Left cardiac atrium (tissue), 4 donors: ENCODE data around the gene NDUFS5. TPM values are rescaled to one million over a fixed set of nuclear protein-coding genes. Genes with fewer than 3 reads are reported as not detected.
"Not testable (repeated sequence)": the region's sequence is repeated elsewhere in the genome, so short reads cannot be mapped to it uniquely, and the experiment has no call there.

ENCODE experiments used
- ATAC-seq, 2 donors: fragments of 200-7000 bp; cut with Tn5 transposase; one replicate each; pipeline ENCODE4 v1.9.1; 2020; ENCODE audit warnings: mild to moderate bottlenecking in 2 of 2, moderate library complexity in 2 of 2
- DNase-seq: peaks from one replicate; pipeline ENCODE4 v3.0.0-alpha.2; 2020
- intact Hi-C, 2 donors: fragments of 100-400 bp; cut with DNase I; formaldehyde crosslinking; loops; one replicate each; pipeline versions ENCODE4 v1.14.1 to v1.15.1; 2022 to 2023
- total RNA-seq, 2 donors: library from RNA; stranded (reverse); fragmentation: NEBNext Ultra II Directional; extraction: Animal tissue kit (Norgen Biotek cat#: 25700); gene quantifications; one replicate each; pipeline ENCODE4 v1.2.1, GENCODE V29; 2021
- donor health status: DM: no; HTN: yes; CAD: no.
- donor health status: DM: no; HTN: yes; CAD: no; lungs with severe emphysema.
- donor health status: DM: yes; HTN: yes; CAD: no.
- donor health status: Dilated cardiomyopathy.

Gene NDUFS5
- total RNA-seq, 2 donors from 2014 or later = 572 to 591 TPM

DNA sequence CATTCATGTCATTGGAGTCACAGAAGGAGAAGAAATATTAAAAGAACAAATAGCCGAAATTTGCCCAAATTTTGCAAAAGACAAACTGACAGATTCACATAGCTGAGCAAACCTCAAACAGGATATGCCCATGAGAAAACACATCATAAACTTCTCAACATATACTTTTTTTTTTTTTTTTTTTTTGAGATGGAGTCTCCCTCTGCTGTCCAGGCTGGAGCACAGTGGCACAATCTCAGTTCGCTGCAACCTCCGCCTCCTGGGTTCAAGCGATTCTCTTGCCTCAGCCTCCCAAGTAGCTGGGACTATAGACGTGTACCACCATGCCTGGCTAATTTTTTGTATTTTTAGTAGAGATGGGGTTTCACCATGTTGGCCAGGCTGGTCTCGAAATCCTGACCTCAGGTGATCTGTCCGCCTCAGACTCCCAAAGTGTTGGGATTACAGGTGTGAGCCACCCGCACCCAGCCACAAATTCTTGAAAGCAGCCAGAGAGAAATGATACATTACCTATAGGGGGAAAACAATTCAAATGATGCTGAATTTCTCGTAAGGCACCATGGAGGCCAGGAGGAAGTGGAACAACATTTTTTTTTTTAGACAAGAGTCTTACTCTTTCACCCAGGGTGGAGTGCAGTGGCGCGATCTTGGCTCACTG, 25.2 kb downstream of the NDUFS5 start:
- intact Hi-C loops, DNase-seq, ATAC-seq: not testable (repeated sequence)

DNA sequence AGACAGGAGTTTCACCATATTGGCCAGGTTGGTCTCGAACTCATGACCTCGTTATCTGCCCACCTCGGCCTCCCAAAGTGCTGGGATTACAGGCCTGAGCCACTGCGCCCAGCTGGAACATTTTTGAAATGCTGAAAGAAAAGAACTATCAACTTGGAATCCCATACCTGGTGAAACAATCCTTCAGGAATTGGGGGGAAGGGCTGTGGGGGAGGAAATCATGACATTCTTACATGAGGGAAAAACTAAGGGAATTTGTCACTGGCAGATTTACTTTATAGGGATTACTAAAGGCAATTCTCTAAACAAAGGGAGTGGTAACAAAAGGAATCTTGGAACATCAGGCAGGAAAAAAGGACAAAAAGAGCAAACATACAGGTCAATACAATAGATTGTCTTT, 25.8 kb downstream of the NDUFS5 start:
- ATAC-seq = no peak
- DNase-seq = no peak
- intact Hi-C loops = no loop called here

DNA sequence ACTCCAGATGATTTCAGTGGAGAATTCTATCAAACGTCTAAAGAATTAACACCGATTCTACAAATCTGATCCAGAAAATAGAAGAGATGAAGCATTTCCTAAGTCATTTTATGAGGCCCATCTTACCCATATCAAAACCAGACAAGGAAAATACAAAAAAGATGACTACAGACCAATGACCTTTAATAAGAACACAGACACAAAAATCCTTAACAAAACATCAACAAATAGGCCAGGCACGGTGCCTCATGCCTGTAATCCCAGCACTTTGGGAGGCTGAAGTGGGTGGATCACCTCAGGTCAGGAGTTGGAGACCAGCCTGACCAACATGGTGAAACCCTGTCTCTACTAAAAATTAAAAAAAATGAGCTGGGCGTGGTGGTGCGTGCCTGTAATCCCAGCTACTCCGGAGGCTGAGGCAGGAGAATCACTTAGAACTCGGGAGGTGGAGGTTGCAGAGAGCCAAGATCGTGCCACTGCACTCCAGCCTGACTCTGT, 29.1 kb downstream of the NDUFS5 start:
- ATAC-seq, intact Hi-C loops: not testable (repeated sequence)

DNA sequence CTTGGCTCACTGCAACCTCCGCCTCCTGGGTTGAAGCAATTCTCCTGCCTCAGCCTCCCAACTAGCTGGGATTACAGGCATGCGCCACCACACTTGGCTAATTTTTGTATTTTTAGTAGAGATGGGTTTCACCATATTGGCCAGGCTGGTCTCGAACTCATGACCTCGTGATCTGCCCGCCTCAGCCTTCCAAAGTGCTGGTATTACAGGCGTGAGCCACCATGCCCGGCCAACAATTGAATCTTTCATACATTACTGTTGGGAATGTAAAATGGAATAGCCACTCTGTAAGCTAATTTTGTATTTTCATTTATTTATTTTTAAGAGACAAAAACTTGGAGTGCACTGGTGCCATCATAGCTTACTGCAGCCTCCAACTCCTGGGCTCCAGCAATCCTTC, 35.4 kb downstream of the NDUFS5 start:
- ATAC-seq, DNase-seq, intact Hi-C loops: not testable (repeated sequence)

More for the DNA sequence above, 29.1 kb downstream of the NDUFS5 start:
- not testable (repeated sequence) for DNase-seq

DNA sequence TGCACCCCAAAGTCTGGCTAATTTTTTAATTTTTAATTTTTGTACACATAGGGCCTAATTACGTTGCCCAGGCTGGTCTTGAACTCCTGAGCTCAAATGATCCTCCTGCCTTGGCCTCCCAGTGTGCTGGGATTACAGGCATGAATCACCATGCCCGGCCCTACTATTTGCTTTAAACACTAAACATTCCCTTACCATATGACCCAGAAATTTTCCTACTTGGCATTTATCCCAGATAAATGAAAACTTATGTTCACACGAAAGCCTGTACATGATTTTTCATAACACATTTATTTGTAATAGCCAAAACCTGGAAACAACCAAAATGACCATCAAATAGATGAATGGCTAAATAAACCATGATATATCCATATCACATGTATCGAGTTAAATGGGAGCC, 35.8 kb downstream of the NDUFS5 start:
- no peak for ATAC-seq
- intact Hi-C loops = no loop called here
- DNase-seq = no peak

DNA sequence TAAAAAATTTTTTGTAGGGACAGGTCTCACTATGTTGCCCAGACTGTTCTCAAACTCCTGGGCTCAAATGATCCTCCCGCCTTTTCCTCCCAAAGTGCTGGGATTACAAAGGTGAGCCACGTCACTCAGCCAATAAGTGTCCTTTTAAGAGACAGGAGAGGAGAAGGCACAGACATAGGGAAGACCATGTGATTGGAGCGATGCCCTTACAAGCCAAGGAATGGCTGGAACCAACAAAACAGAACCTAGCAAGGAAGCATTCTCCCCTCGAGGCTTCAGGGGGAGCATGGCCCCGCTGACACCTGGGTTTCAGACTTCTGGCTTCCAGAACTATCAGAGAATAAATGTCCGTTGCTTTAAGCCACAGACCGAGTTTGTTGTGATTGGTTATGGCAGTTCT, 37.0 kb downstream of the NDUFS5 start:
- DNase-seq (no peak), ATAC-seq (no peak)
- intact Hi-C loops = no loop called here

DNA sequence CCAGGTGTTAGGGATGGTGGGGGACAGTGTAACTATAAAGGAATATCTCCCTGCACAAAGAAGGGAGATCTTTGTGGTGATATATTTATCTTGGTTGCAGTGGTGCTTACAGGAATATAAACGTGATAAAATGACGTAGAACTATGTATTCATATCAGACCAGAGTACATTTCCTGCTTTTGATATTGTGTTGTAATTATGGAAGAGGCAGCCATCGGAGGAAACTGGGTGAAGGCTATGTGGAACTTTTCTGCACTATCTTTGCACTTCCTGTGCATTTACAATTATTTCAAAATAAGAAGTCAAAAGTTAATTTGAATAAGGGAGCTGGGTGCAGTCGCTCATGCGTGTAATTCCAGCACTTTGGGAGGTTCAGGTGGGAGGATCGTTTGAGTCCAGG, 37.6 kb downstream of the NDUFS5 start:
- ATAC-seq = no peak
- intact Hi-C loops = no loop called here
- no peak for DNase-seq

DNA sequence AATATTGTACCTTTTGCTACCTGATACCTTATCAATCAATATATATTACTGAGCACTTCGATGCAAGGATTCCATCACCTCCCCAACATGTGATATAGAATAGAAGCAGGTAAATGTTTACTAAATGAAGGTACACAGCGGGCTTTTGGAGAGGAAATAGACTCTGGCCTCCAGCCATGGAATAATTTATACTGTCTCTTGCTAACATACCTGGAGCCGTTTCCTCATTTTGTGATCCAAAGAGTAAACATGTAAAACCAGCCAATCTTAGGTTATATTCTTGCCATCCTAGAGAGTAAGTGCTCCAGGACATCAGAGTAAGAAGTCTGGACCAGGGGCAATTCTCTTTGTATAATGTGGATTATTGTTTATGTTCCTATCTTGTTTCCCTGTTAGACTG, 39.4 kb downstream of the NDUFS5 start:
- ATAC-seq = no peak
- intact Hi-C loops = no loop called here

DNA sequence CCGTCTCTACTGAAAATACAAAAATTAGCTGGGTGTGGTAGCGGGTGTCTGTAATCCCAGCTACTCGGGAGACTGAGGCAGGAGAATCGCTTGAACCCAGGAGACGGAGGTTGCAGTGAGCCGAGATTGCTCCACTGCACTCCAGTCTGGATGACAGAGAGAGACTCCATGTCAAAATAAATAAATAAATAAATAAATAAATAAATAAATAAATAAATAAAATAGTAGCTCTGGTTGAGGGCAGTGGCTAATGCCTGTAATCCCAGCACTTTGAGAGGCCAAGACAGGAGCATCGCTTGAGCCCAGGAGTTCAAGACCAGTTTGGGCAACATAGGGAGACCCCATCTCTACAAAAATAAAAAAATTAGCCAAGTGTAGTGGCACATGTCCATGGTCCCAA, 42.1 kb downstream of the NDUFS5 start:
- DNase-seq, intact Hi-C loops, ATAC-seq: not testable (repeated sequence)

More for the DNA sequence above, 39.4 kb downstream of the NDUFS5 start:
- DNase-seq = no peak

DNA sequence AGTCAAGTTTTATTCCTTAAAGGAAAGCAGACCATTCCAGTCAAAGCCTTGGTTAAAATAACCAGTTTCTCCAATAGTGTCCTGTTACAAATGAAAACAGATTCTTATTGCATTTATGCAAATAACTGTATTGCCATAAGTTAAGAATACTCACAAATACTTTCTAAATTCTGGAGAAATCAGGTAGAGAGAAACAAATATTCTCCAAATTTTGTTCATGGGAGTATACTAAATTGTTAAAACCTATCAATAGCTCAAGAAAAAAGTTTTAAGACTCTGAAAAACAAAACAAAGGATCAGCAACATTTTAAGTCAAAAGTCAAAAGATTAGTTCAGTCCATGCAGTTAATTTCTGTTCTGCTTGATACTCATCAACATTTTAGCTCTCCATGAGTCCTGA, 45.4 kb downstream of the NDUFS5 start:
- ATAC-seq, DNase-seq, intact Hi-C loops: not testable (repeated sequence)

DNA sequence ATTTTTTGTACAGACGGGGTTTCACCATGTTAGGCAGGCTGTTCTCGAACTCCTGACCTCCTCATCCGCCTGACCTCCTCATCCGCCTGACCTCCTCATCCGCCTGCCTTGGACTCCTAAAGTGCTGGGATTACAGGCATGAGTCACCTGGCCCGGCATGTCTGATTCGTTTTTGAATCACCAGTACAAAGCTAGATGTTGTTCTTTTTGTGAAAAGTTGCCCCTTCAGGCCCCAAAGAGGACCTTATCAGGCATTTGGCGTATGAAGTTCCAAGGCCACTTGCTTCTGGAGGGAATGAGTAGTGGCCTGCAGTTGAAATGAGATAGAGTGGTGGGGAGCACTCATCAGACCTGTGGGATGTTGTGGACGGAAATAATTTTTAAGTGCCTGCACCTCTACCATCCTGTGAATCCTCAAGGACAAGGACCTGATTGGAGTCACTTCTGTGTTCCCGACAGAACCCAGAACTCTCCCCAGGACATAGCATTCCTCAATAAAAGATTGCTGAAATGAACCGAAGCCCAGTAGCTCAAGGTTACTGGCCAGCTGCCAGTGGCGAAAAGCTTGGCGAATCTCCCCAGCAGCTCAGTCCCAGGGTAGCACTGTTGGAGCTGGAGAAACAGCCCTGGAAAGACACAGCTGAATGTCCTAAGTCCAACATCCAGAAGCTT, 50.1 kb downstream of the NDUFS5 start:
- intact Hi-C loops = no loop called here
- DNase-seq (peak; percentile 74), ATAC-seq (peak; percentile 75 to 87)

DNA sequence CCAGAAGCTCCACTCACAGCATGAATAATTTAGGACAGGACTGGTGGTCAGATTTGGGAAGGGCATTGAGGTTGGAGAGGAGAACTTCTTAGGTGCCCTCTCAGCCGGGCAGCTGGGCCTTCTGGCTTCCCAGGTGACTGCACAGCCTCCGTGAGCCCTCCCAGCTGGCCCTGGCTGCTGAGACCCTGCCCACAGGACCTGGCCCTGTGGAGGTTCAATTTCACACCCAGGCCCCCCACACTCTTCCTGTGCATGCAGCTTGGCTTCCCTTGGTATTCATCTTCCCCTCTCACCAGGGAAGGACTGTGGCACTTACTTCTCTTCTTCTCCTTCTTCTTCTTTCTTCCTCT, 50.6 kb downstream of the NDUFS5 start:
- DNase-seq = no peak
- intact Hi-C loops = no loop called here
- ATAC-seq = no peak

DNA sequence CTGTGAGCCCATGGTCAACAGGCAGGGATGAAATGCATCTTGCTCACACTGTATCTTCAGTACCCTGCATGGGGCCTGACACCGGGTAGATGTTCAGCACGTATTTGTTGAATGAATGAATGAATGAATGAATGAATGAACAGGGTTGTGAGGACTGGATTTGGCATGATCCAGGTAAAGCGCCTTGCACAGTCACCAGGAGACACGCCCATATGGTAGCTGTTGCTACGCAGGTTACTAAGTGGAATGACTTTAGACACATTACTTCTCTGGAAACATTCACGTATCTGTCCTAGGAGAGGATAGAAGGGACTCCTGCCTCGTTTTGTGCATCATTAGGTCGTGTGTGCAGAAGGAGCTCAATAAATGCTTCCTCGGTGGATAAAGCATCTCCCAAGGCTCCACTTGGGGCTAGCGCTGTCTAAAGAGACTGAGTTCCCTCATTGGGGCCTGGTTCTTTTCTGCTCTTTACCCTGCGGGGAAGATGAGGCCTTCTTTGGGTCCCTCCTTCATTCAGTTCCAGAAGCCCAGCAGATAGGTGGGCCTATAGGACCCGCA, 54.2 kb downstream of the NDUFS5 start:
- ATAC-seq (no peak), DNase-seq (no peak)
- intact Hi-C loops = loop anchor here in 1 of 2 donors (2.0 kb wide), 1 partner anchor 54 kb away; the partner anchor contains the start of gene NDUFS5

DNA sequence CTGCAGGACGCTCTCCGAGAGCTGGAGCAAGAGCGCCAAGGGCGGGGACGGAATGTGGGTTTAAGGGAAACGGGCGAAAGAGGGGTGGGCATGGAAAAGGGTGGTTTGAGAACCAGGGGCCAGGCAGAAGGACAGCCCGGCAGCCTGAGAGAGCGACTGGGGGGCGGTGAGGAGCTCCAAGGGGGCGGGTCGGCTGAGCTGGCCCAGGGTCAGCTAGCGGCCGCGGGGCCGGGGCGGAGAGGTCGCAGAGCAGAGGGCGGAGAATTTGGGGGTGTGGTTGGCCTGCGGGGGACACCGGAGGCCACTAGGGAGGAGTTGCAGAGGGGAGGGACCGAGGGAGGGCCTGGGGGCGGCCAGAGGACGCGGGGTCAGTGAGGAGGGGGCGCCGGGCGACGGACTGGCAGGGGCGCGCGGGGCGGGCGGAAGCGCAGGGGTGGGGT, 54.7 kb downstream of the NDUFS5 start:
- intact Hi-C loops = loop anchor here in 1 of 2 donors (2.0 kb wide), 1 partner anchor 54 kb away; the partner anchor contains the start of gene NDUFS5
- peak; percentile 48 for DNase-seq
- peak; percentile 13 to 32 for ATAC-seq

DNA sequence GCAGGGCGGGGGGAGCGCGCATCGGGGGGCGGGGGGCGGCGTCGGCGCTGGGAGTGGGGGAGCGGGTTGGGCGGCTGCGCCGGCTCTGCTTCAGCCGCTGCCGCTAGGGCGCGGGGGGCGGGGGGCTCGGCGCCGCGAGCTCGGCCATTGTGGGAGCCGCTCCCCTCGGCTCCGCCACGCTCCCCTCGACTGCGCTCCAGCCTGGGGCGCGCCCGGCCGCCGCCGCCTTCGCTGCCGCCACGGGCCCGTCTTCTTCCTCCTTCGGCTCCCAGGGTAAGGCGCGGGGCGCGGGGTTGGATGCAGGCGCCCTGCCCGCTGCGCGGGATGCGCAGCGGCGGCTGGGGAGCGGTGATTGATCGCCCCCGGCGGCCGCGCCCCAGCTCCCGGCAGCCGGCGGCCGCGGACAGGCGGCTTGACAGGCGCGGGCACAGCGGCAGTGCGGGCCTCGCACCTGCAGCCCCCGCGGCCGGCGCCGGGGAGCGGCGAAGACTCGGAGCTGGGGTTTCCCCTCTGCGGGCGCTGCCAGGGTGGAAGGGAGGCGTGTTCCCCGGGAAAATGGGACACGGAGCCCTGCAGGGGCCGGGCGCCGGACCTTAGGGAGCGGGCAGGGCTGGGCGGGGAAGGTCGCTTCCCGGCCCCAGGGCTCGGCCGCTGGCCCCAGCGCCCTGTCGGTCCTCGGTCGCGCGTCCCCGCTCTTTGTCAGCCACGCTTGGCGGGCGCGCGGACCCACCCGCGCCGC, 55.3 kb downstream of the NDUFS5 start:
- intact Hi-C loops = loop anchor here in 1 of 2 donors (2.0 kb wide), 1 partner anchor 55 kb away; the partner anchor contains the start of gene NDUFS5
- ATAC-seq (peak; percentile 32 to 40), DNase-seq (no peak)

DNA sequence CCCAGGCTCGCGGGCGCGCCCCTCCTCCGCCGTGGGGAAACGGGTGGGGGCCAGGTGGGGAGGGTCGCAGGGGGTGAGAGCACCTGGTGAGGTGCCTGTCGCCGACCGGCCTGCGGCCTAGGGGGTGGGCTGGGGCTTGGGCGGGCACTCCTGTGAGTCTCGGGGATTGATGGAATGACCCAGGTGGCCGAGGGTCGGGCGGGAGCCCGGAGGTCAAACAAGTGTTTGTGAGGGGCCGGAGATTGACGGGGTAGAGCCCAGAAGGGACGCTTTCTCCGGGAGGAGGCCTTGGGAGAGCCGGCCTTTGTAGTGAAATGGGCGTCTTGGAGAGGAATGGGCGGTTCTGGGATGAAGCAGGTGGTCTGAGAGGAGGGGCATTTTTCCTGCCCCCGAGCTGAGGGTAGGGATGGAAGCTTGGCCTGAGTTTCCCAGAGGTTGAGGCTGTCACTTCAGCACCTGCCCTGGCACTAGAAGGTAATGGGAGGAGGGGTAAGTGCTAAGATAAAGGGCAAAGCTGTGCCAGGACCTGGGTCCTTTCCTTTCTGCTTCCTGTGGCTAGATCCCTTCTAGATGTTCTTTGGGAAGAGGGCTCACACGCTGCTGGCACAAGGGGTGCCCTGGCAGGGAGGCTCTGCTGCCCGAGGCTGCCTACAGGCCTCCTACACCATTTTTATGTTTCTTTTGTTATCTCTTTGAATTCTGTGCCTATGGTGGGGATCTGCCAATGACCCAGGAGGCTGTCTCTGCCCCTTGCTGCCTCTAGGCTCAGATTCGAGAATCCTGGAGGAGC, 56.1 kb downstream of the NDUFS5 start:
- intact Hi-C loops = no loop called here
- no peak for DNase-seq
- ATAC-seq = no peak

DNA sequence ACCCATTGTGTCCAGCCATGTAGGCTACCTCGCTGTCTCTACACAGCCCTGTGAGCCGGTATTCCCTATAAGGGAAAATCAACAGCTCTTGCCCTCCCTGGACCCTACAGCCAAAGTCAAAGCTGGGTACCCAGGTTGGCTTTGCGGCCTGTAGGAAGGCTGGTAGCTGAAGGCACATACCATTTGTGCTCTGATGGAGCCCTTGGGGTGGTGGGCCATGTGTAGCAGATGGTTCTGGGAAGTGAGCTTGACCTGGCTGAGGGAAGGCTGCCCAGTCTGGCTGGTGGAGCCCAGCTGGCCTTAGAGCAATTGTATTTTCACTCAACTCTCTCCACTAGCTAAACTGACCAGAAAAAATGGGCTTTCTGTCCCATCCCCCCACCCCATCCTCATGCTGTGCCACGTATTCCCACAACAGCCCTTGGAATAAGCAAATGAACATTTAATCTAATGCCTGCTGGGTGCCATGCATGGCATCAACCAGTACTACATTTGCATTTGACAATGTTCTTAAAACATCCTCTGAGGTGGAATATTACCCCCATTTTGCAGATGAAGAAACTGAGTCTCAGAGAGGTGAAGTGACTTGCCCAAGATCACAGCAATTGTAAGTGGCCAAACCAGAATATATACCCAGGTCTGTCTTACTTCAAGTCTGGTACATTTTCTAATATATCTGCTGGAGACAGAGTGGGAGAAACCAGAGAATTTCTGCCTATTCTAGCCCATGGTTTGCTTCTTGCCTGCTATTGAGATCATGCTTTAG, 56.8 kb downstream of the NDUFS5 start:
- ATAC-seq (no peak), DNase-seq (no peak)
- intact Hi-C loops = no loop called here

DNA sequence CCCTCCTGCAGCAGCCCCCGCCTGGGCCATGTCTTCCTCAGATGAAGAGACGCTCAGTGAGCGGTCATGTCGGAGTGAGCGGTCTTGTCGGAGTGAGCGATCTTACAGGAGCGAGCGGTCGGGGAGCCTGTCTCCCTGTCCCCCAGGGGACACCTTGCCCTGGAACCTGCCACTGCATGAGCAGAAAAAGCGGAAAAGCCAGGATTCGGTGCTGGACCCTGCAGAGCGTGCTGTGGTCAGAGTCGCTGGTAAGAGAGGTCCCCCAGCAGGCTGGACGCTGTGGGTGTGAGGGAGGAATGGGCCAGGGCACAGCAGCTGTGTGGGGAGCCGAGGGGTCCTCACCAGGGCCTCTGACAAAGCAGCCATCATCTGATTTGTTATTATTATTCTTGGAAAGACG, 58.0 kb downstream of the NDUFS5 start:
- intact Hi-C loops = no loop called here
- no peak for ATAC-seq
- no peak for DNase-seq
